WTC11 (cell line): ENCODE results near the gene GMPR2. TPM values are rescaled to one million over a fixed set of nuclear protein-coding genes. Genes with fewer than 3 reads are reported as not detected.

Experiments
- ATAC-seq: fragments of 200-7000 bp; cut with Tn5 transposase; 2 replicates; pipeline ENCODE4 v1.10.0; 2021; ENCODE audit warnings: mild to moderate bottlenecking, moderate library complexity
- CTCF ChIA-PET: fragments of 300-600 bp; sonication (Branson Sonifier 250); formaldehyde crosslinking; loops from one replicate; lab custom pipeline; 2021; ENCODE audit warnings: antibody characterized with exemption; lab: Charles Lee
- POLR2A ChIA-PET: fragments of 350-600 bp; sonication (Branson Sonifier 250); formaldehyde crosslinking; loops from one replicate; lab custom pipeline; 2021; ENCODE audit warnings: antibody characterized with exemption; lab: Charles Lee
- DNase-seq: peaks from one replicate; pipeline ENCODE4 v3.0.0; 2021; ENCODE audit warnings: low spot score
- H3K27ac Mint-ChIP-seq: 2 replicates; pipeline ENCODE4 v1.8.0; 2021; ENCODE audit warnings: mixed read lengths
- H3K27me3 Mint-ChIP-seq: 2 replicates; pipeline ENCODE4 v1.8.0; 2021; ENCODE audit warnings: low read depth, mild to moderate bottlenecking, moderate library complexity, mixed read lengths
- H3K36me3 Mint-ChIP-seq: 2 replicates; pipeline ENCODE4 v1.8.0; 2021; ENCODE audit warnings: mixed read lengths
- H3K4me1 Mint-ChIP-seq: 2 replicates; pipeline ENCODE4 v1.8.0; 2022; ENCODE audit warnings: mixed read lengths
- H3K4me3 Mint-ChIP-seq: 2 replicates; pipeline ENCODE4 v1.8.0; 2021; ENCODE audit warnings: mild to moderate bottlenecking, moderate library complexity, mixed read lengths
- H3K9me3 Mint-ChIP-seq: 2 replicates; pipeline ENCODE4 v1.8.0; 2021; ENCODE audit warnings: mixed read lengths
- ATF1 ChIP-seq: sonication (generic); formaldehyde crosslinking; IDR thresholded peaks from 2 replicates; pipeline ENCODE4 v1.8.1; 2023; ENCODE audit warnings: mild to moderate bottlenecking, moderate library complexity, missing genetic modification reagents
- CREB1 ChIP-seq: sonication (generic); formaldehyde crosslinking; IDR thresholded peaks from 2 replicates; pipeline ENCODE4 v1.8.0; 2023; ENCODE audit warnings: mild to moderate bottlenecking, missing genetic modification reagents
- CREM ChIP-seq: sonication (generic); formaldehyde crosslinking; IDR thresholded peaks from 2 replicates; pipeline ENCODE4 v1.8.1; 2022; ENCODE audit warnings: mild to moderate bottlenecking, missing genetic modification reagents, moderate library complexity
- GTF2I ChIP-seq: fragments of 250-450 bp; sonication (Bioruptor Pico); conservative IDR thresholded peaks from 2 replicates; pipeline ENCODE4 v1.4.0; 2021; ENCODE audit warnings: mild to moderate bottlenecking
- IRF2 ChIP-seq: sonication (generic); formaldehyde crosslinking; IDR thresholded peaks from 2 replicates; pipeline ENCODE4 v1.8.0; 2022; ENCODE audit warnings: low read depth, missing genetic modification reagents, borderline replicate concordance
- MXD4 ChIP-seq: fragments of 250-450 bp; sonication (Bioruptor Pico); IDR thresholded peaks from 2 replicates; pipeline ENCODE4 v1.8.0; 2021; ENCODE audit warnings: mild to moderate bottlenecking, moderate library complexity, borderline replicate concordance
- NFE2L1 ChIP-seq: sonication (generic); formaldehyde crosslinking; IDR thresholded peaks from 2 replicates; pipeline ENCODE4 v1.8.1; 2023; ENCODE audit warnings: missing genetic modification reagents
- NR1H2 ChIP-seq: sonication (generic); formaldehyde crosslinking; IDR thresholded peaks from 2 replicates; pipeline ENCODE4 v1.9.0; 2021; ENCODE audit warnings: mild to moderate bottlenecking, moderate library complexity, missing genetic modification reagents
- NR3C1 ChIP-seq: sonication (generic); formaldehyde crosslinking; conservative IDR thresholded peaks from 2 replicates; pipeline ENCODE4 v1.8.1; 2023; ENCODE audit warnings: low read depth, mild to moderate bottlenecking, missing genetic modification reagents
- SMAD4 ChIP-seq: sonication (generic); formaldehyde crosslinking; IDR thresholded peaks from 2 replicates; pipeline ENCODE4 v1.8.0; 2022; ENCODE audit warnings: mild to moderate bottlenecking, missing genetic modification reagents
- TEAD1 ChIP-seq: sonication (generic); formaldehyde crosslinking; IDR thresholded peaks from 2 replicates; pipeline ENCODE4 v1.8.0; 2022; ENCODE audit warnings: mild to moderate bottlenecking, missing genetic modification reagents
- ZNF219 ChIP-seq: sonication (generic); formaldehyde crosslinking; IDR thresholded peaks from 2 replicates; pipeline ENCODE4 v1.8.0; 2023; ENCODE audit warnings: missing genetic modification reagents, mild to moderate bottlenecking, borderline replicate concordance
- total RNA-seq: library from RNA; stranded (reverse); gene quantifications from 3 replicates; pipeline ENCODE4 v1.2.3, GENCODE V29; 2021
- TF ChIP-seq, protein P1 (sequence below): sonication (generic); formaldehyde crosslinking; IDR thresholded peaks from 2 replicates; pipeline ENCODE4 v1.8.0; 2022; ENCODE audit warnings: missing genetic modification reagents
- TF ChIP-seq, protein P2 (sequence below): sonication (generic); formaldehyde crosslinking; IDR thresholded peaks from 2 replicates; pipeline ENCODE4 v1.8.1; 2022; ENCODE audit warnings: mild to moderate bottlenecking, missing genetic modification reagents, moderate library complexity, borderline replicate concordance
- TF ChIP-seq, protein P3 (sequence below): fragments of 250-450 bp; sonication (Bioruptor Pico); conservative IDR thresholded peaks from 2 replicates; pipeline ENCODE4 v1.9.0; 2021; ENCODE audit warnings: mild to moderate bottlenecking
- TF ChIP-seq, protein P4 (sequence below): sonication (generic); formaldehyde crosslinking; IDR thresholded peaks from 2 replicates; pipeline ENCODE4 v1.8.1; 2022; ENCODE audit warnings: mild to moderate bottlenecking, moderate library complexity, missing genetic modification reagents
- TF ChIP-seq, protein P5 (sequence below): sonication (generic); formaldehyde crosslinking; IDR thresholded peaks from 2 replicates; pipeline ENCODE4 v1.8.0; 2023; ENCODE audit warnings: mild to moderate bottlenecking, missing genetic modification reagents
- TF ChIP-seq, protein P6 (sequence below): fragments of 250-450 bp; sonication (Bioruptor Pico); IDR thresholded peaks from 2 replicates; pipeline ENCODE4 v2.1.2; 2022; ENCODE audit warnings: mild to moderate bottlenecking, moderate library complexity
- TF ChIP-seq, protein P7 (sequence below): sonication (generic); formaldehyde crosslinking; conservative IDR thresholded peaks from 2 replicates; pipeline ENCODE4 v1.8.1; 2023; ENCODE audit warnings: mild to moderate bottlenecking, low read depth, missing genetic modification reagents, moderate library complexity

GMPR2 gene
- total RNA-seq, 1 experiment from 2014 or later = 82.3 TPM

DNA sequence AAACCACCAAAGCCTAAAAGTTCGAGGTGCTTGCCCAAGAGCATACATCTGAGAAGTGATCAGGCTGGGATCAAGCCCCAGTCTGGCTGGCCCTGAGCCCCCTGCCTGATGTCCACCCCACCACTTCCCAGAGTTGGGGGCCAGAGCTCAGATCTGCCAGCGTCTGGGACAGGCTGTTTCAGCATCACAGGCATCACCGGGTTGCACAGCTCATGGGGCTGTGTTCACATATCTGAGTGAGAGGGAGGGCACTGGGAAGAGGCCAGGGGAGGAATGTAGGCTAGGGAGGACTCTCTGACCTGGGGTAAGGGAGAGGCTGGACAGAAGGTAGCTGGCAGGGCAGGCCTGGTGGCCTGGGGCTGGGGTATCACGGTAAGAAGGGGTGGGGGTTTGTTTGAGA, 24.2 kb downstream of the GMPR2 start:
- no peaks in the 10 kb centered on the region for H3K9me3 Mint-ChIP-seq
- ATAC-seq (no peak), DNase-seq (no peak)
- H3K36me3 Mint-ChIP-seq = no peaks in the 10 kb centered on the region
- ChIA-PET CTCF (interaction anchor here (1.7 kb wide), 1 partner anchor 51 kb away, joined by 8 read pairs; the partner anchor contains the start of gene CIDEB), POLR2A (no interaction called here)
- no peaks in the 10 kb centered on the region for H3K4me1 Mint-ChIP-seq
- H3K27ac Mint-ChIP-seq = no peak overlapping the region
- TF ChIP-seq, protein P1, sequence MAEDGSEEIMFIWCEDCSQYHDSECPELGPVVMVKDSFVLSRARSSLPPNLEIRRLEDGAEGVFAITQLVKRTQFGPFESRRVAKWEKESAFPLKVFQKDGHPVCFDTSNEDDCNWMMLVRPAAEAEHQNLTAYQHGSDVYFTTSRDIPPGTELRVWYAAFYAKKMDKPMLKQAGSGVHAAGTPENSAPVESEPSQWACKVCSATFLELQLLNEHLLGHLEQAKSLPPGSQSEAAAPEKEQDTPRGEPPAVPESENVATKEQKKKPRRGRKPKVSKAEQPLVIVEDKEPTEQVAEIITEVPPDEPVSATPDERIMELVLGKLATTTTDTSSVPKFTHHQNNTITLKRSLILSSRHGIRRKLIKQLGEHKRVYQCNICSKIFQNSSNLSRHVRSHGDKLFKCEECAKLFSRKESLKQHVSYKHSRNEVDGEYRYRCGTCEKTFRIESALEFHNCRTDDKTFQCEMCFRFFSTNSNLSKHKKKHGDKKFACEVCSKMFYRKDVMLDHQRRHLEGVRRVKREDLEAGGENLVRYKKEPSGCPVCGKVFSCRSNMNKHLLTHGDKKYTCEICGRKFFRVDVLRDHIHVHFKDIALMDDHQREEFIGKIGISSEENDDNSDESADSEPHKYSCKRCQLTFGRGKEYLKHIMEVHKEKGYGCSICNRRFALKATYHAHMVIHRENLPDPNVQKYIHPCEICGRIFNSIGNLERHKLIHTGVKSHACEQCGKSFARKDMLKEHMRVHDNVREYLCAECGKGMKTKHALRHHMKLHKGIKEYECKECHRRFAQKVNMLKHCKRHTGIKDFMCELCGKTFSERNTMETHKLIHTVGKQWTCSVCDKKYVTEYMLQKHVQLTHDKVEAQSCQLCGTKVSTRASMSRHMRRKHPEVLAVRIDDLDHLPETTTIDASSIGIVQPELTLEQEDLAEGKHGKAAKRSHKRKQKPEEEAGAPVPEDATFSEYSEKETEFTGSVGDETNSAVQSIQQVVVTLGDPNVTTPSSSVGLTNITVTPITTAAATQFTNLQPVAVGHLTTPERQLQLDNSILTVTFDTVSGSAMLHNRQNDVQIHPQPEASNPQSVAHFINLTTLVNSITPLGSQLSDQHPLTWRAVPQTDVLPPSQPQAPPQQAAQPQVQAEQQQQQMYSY (CRISPR knock-in tag) = no peak
- TF ChIP-seq, protein P2, sequence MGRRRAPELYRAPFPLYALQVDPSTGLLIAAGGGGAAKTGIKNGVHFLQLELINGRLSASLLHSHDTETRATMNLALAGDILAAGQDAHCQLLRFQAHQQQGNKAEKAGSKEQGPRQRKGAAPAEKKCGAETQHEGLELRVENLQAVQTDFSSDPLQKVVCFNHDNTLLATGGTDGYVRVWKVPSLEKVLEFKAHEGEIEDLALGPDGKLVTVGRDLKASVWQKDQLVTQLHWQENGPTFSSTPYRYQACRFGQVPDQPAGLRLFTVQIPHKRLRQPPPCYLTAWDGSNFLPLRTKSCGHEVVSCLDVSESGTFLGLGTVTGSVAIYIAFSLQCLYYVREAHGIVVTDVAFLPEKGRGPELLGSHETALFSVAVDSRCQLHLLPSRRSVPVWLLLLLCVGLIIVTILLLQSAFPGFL (CRISPR knock-in tag) = no peak
- no peak for TF ChIP-seq ZNF219 (CRISPR knock-in tag)
- TF ChIP-seq SMAD4 (CRISPR knock-in tag) = no peak
- TF ChIP-seq TEAD1 = no peak
- no peak for TF ChIP-seq CREB1
- TF ChIP-seq NR1H2 = no peak
- TF ChIP-seq NFE2L1 (CRISPR knock-in tag) = no peak
- TF ChIP-seq IRF2 (CRISPR knock-in tag) = no peak
- no peak for TF ChIP-seq CREM
- TF ChIP-seq MXD4 (CRISPR knock-in tag) = no peak
- TF ChIP-seq, protein P3, sequence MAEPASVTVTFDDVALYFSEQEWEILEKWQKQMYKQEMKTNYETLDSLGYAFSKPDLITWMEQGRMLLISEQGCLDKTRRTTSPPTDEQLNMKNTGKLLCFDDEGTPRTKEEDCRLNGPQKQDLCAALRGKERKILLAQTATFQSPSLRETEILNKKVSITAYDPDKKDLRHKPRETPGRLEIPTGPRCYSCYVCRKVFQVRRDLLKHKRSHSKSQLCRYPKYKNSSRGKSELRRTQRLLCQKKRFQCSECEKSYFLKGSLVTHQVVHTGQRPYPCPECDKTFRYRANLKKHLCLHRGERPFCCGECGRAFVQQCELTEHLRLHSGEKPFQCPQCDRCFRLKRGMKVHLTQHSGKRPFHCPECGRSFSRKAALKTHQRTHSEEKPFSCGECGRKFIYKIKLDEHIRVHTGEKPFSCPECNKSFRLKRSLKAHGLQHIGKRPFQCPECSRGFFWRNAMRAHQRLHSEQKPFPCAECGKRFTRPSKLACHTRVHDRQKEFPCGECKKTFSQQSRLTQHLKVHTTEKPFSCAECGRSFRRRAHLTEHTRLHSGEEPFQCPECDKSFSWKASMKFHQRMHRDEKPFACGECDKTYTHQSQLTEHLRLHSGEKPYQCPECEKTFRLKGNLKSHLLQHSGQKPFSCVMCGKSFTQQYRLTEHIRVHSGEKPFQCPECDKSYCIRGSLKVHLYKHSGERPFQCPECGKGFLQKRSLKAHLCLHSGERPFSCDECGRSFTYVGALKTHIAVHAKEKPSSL (CRISPR knock-in tag) = no peak
- TF ChIP-seq ATF1 (CRISPR knock-in tag) = no peak
- TF ChIP-seq NR3C1 (CRISPR knock-in tag) = no peak
- TF ChIP-seq, protein P4, sequence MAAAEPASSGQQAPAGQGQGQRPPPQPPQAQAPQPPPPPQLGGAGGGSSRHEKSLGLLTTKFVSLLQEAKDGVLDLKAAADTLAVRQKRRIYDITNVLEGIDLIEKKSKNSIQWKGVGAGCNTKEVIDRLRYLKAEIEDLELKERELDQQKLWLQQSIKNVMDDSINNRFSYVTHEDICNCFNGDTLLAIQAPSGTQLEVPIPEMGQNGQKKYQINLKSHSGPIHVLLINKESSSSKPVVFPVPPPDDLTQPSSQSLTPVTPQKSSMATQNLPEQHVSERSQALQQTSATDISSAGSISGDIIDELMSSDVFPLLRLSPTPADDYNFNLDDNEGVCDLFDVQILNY = no peak
- TF ChIP-seq, protein P5, sequence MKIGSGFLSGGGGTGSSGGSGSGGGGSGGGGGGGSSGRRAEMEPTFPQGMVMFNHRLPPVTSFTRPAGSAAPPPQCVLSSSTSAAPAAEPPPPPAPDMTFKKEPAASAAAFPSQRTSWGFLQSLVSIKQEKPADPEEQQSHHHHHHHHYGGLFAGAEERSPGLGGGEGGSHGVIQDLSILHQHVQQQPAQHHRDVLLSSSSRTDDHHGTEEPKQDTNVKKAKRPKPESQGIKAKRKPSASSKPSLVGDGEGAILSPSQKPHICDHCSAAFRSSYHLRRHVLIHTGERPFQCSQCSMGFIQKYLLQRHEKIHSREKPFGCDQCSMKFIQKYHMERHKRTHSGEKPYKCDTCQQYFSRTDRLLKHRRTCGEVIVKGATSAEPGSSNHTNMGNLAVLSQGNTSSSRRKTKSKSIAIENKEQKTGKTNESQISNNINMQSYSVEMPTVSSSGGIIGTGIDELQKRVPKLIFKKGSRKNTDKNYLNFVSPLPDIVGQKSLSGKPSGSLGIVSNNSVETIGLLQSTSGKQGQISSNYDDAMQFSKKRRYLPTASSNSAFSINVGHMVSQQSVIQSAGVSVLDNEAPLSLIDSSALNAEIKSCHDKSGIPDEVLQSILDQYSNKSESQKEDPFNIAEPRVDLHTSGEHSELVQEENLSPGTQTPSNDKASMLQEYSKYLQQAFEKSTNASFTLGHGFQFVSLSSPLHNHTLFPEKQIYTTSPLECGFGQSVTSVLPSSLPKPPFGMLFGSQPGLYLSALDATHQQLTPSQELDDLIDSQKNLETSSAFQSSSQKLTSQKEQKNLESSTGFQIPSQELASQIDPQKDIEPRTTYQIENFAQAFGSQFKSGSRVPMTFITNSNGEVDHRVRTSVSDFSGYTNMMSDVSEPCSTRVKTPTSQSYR (CRISPR knock-in tag) = no peak
- TF ChIP-seq GTF2I (CRISPR knock-in tag) = no peak
- TF ChIP-seq, protein P6, sequence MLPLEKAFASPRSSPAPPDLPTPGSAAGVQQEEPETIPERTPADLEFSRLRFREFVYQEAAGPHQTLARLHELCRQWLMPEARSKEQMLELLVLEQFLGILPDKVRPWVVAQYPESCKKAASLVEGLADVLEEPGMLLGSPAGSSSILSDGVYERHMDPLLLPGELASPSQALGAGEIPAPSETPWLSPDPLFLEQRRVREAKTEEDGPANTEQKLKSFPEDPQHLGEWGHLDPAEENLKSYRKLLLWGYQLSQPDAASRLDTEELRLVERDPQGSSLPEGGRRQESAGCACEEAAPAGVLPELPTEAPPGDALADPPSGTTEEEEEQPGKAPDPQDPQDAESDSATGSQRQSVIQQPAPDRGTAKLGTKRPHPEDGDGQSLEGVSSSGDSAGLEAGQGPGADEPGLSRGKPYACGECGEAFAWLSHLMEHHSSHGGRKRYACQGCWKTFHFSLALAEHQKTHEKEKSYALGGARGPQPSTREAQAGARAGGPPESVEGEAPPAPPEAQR = no peak
- TF ChIP-seq, protein P7, sequence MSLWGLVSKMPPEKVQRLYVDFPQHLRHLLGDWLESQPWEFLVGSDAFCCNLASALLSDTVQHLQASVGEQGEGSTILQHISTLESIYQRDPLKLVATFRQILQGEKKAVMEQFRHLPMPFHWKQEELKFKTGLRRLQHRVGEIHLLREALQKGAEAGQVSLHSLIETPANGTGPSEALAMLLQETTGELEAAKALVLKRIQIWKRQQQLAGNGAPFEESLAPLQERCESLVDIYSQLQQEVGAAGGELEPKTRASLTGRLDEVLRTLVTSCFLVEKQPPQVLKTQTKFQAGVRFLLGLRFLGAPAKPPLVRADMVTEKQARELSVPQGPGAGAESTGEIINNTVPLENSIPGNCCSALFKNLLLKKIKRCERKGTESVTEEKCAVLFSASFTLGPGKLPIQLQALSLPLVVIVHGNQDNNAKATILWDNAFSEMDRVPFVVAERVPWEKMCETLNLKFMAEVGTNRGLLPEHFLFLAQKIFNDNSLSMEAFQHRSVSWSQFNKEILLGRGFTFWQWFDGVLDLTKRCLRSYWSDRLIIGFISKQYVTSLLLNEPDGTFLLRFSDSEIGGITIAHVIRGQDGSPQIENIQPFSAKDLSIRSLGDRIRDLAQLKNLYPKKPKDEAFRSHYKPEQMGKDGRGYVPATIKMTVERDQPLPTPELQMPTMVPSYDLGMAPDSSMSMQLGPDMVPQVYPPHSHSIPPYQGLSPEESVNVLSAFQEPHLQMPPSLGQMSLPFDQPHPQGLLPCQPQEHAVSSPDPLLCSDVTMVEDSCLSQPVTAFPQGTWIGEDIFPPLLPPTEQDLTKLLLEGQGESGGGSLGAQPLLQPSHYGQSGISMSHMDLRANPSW = no peak
- H3K27me3 Mint-ChIP-seq = no peaks in the 10 kb centered on the region; the same call in 1 of the 2 replicates
- no peak overlapping the region for H3K4me3 Mint-ChIP-seq
